HS-5 (cell line): Measurements from ENCODE around the gene GLDN.

ENCODE experiments used
- DNase-seq: peaks from one replicate; pipeline ENCODE4 v3.0.0-alpha.2; 2012; ENCODE audit warnings: low read depth

Gene GLDN

GRCh38 chr15:51341366-51342226 lies at the start of gene GLDN:
Gene GLDN, plus strand, starts transcription at chr15:51341655. Its CDS starts 30 bp downstream, at chr15:51341685.
- no peak for DNase-seq

DNA sequence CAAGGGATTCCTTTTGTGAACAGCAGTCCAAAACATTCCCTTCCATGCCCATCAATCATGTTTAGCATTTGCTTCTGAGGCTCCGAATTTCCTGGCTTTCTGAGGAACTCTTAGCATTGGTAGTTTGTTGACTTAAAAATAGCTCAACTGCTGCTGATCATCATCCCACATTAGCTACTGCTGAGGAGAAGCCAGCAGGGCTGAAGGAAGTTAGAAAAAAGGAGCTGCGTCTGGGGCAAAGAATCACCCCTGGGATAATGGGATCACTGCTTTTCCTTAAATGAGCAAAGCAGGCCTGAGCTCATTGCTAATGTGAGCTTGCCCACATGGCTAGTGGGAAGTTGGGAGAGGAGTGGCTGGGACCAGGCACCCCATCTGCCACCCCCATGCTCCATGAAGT lies 42.8 kb upstream of the GLDN start:
- DNase-seq = no peak

DNA sequence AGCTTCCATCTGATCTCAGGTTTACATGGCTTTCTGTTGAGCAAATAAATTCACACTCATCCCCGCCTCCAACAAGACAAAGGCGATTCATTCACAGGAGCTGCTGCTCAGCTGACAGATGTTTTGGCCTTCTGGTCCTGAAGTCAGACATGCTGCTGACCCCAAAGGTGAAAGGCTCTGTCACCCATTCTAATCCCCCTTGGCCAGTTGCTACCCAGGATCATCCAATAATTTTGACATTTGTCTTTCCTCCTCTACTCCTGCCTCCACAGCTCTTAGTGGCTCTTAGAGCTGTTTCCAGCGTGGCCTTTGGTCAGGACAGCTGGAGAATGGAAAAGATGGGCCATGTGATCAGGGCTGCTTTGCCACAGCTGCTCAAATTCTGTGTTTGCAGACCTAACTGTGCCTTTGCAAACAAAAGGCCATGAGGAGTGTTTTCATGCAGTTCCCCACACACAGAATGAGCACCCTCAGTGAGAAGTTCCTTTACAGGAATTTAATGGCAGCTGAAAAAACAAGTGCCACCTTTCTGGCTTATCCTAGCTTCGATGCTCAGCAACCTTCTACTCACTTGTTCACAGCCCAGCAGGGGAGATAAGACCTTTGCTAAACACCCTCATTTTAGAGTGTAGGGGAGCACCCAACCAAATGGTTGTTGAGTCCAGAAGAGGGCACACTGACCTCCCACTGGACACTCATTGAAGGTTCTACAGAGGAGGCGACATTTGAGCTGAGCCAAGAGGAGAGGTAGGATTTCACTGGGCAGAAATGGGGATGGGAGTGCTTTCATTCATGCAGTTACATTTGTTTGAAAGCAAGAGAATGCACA lies 42.1 kb upstream of the GLDN start:
- DNase-seq = no peak

- no peak for DNase-seq
Observed at GRCh38 chr15:51302480-51302879, 39.0 kb upstream of the GLDN start.

- no peak for DNase-seq
Observed at GRCh38 chr15:51303462-51303980, 37.9 kb upstream of the GLDN start.

DNA sequence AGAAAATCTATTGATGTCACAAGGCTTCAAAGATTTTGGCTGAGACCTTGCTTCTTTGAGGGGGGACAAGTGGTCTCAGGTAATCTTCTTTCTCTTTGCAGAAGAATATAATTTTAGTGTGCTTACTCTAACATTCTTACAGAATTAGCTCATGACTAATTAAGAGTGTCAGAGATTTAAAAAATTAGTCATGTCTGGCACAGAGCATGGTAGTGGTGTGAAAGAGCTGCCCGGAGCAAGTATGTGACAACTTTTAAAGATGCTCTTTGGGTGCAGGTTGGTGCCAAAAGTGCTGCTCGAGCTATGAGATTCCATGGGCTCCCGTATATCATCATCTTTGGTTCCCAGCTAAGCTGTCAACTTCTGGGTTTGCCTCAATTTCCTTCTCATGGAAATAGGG lies 34.1 kb upstream of the GLDN start:
- no peak for DNase-seq

- DNase-seq = no peak
Observed at GRCh38 chr15:51307811-51308210, 33.6 kb upstream of the GLDN start.

GRCh38 chr15:51310064-51310463 lies 31.4 kb upstream of the GLDN start:
- DNase-seq = peak; percentile 24

- DNase-seq = no peak
Observed at GRCh38 chr15:51311510-51311909, 29.9 kb upstream of the GLDN start.

DNA sequence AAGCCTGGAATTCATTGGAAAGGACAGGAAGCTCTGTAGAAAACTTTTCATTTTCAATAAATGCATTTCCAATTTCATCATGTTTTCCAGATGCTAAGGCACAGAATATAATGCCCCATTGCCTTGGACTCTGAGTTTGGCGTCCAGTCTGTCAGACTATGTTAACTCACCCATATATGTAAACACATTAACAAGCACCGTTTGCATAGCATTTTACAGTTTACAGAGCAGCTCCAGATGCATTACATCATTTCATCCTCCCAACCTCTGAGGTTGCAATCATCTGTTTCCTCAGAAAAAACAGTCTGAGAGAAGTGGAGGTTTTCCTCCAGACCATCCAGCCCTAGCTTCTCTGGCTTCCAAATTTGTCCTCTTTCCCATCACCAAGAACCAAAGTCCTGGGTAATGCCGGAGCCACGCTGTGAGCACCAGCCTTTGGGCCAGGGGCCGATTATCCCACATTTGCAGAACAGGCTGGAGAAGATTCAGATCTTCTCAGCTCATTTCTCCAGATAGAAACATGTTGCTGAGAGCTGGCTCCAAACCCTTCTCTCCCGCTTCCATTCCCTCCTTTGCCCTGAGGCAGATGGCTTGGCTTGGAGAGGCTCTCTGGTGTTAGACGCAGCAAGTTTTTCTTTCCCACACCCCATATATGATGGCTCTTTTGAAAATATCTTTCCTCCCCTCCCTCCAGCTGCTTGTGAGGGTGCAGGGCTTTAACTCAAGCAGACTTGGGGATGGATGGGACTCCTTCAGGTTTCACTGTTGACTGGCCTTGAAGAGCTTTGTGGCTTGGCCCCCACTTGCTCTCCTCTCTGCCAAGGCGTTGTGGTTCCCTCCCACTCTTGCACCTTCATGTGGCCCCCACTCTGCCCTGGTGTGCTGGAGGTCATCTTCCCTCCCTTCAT lies 29.0 kb upstream of the GLDN start:
- DNase-seq = no peak

- DNase-seq = peak; percentile 5
Observed at GRCh38 chr15:51313074-51313393, 28.4 kb upstream of the GLDN start.

- no peak for DNase-seq
Observed at GRCh38 chr15:51313644-51314280, 27.7 kb upstream of the GLDN start.

- no peak for DNase-seq
Observed at GRCh38 chr15:51314391-51315337, 26.8 kb upstream of the GLDN start.

GRCh38 chr15:51315726-51316125 lies 25.7 kb upstream of the GLDN start:
- DNase-seq = no peak

- no peak for DNase-seq
Observed at GRCh38 chr15:51316636-51317035, 24.8 kb upstream of the GLDN start.

- no peak for DNase-seq
Observed at GRCh38 chr15:51318382-51319150, 22.9 kb upstream of the GLDN start.

- no peak for DNase-seq
Observed at GRCh38 chr15:51319539-51319938, 21.9 kb upstream of the GLDN start.

- no peak for DNase-seq
Observed at GRCh38 chr15:51320843-51321242, 20.6 kb upstream of the GLDN start.

GRCh38 chr15:51321316-51321715 lies 20.1 kb upstream of the GLDN start:
- DNase-seq = no peak
